ENCODE data around the gene KRTDAP. TPM values are rescaled to one million over a fixed set of nuclear protein-coding genes. Genes with fewer than 3 reads are reported as not detected.

Gene KRTDAP
- total and polyA plus RNA-seq, 2 donors (not counting 3 experiments of a cell fraction or from before 2014, with no cell fraction given), result not detected

- Histone ChIP-seq H3K27me3 (ENCODE audit: control insufficient read depth in 2 of 2, insufficient read depth in 2 of 2, low read length in 2 of 2) (no peaks in the 10 kb centered on the region), H3K4me1 (ENCODE audit: control insufficient read depth, extremely low read depth, insufficient read depth, low read length) (no peaks in the 10 kb centered on the region), H3K9me3 (replicated peaks; ENCODE audit: control insufficient read depth, insufficient read depth, low read length) (no peaks in the 10 kb centered on the region), H3K9ac (replicated peaks; ENCODE audit: extremely low read depth, insufficient read depth, low read length) (no peak overlapping the region), H3K27ac (ENCODE audit: insufficient read depth, low read depth, low read length) (no peak overlapping the region), H2AFZ (ENCODE audit: low read depth, low read length) (no peak overlapping the region), H4K20me1 (replicated peaks; ENCODE audit: control insufficient read depth, extremely low read depth, insufficient read depth, low read length) (no peaks in the 10 kb centered on the region), H3K4me3 (replicated peaks in 1 of 3; ENCODE audit: insufficient read depth in 1 of 3, low read depth in 1 of 3, low read length in 3 of 3) (no peak overlapping the region), H3K36me3 (ENCODE audit: control insufficient read depth in 2 of 2, extremely low read depth in 1 of 2, insufficient read depth in 2 of 2, low read length in 2 of 2) (no peaks in the 10 kb centered on the region), H3K9me1 (replicated peaks; ENCODE audit: control insufficient read depth, extremely low read depth, insufficient read depth, low read length) (no peaks in the 10 kb centered on the region), H3K4me2 (ENCODE audit: insufficient read depth, low read length) (no peak overlapping the region), H3K79me2 (ENCODE audit: control insufficient read depth, insufficient read depth, low read length) (no peaks in the 10 kb centered on the region)
- BruUV-seq (replicated peaks), result no TSS peak
- FAIRE-seq (no peak), DNase-seq (ENCODE audit: low read depth, low spot score) (no peak)
- dilution Hi-C loops (cut with MboI; ENCODE audit: extremely low pct_ligation_motif_present, low sequenced_read_pairs), result no loop called here
- ChIA-PET CTCF (no interaction called here), POLR2A (no interaction called here)
- TF ChIP-seq MYC (IDR thresholded peaks at IDR 0.05; ENCODE audit: low read depth, low read length), result no peak
- no peak for TF ChIP-seq POLR2AphosphoS5 (IDR thresholded peaks at IDR 0.05; ENCODE audit: insufficient read depth, low read depth, low read length)
- no peak for TF ChIP-seq POLR2A (IDR thresholded peaks at IDR 0.05; ENCODE audit: low read depth, low read length)
- no peak for TF ChIP-seq EZH2 (IDR thresholded peaks at IDR 0.05; ENCODE audit: borderline replicate concordance, low read depth, low read length, severe bottlenecking)
- TF ChIP-seq CTCF (IDR thresholded peaks at IDR 0.05; ENCODE audit: extremely low read depth in 1 of 2, insufficient read depth in 1 of 2, low read depth in 1 of 2, low read length in 2 of 2), result no peak
- TF ChIP-seq MAX (IDR thresholded peaks at IDR 0.05; ENCODE audit: insufficient read depth, insufficient read length), result no peak
- no peak for TF ChIP-seq GATA2 (IDR thresholded peaks at IDR 0.05; ENCODE audit: insufficient read depth, insufficient read length, low read depth, low read length)
- no peak for TF ChIP-seq FOS (IDR thresholded peaks at IDR 0.05; ENCODE audit: borderline replicate concordance, insufficient read depth, low read length)
- no peak for TF ChIP-seq JUN (IDR thresholded peaks at IDR 0.05; ENCODE audit: borderline replicate concordance, insufficient read depth, insufficient read length, low read depth)
- intact Hi-C loops (cut with micrococcal nuclease), result no loop called here
These were observed 38.7 kb downstream of the KRTDAP start for GRCh38 chr19:35451338-35452096.
